Measurements from ENCODE around the gene SCP2.

SCP2 gene

DNA sequence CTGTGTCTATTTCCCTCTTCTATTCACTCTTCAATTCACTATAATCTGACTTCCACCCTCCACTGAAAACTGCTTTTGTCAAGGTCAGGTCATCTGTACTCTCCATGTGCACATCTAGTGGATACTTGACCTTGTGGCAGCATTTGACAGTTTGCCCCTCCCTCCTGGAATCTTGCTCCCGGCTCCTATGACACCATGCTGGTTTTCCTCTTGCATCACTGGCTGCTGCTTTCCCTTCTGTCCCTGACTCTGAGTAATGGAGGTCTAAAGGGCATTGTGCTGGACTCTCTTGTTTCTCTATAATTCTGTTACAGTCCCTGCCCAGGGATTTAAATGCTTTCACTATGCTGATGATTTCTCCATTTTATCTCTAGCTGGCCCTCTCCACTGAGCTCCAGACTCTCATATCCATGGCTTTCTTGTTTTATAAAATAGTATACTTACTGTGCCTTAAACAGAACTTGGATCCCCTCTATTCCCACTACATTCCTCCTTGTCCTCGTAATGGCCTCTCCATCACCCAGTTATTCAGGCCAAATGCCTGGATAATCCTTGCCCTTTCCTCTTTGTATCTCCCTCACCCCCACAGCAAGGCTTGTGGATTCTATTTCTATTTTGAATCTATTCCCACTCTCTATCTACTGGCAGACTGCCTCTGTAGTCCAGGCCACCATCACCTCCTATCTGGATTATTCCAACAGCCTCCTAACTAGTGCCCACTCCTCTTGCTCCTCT is 98.1 kb downstream of the SCP2 start:
- Histone ChIP-seq H3K27me3 (ENCODE audit: low read length) (no peaks in the 10 kb centered on the region), H3K4me3 (ENCODE audit: insufficient read depth, low read length, poor library complexity, severe bottlenecking) (no peak overlapping the region), H3K36me3 (ENCODE audit: low read length) (no peaks in the 10 kb centered on the region), H4K20me1 (ENCODE audit: low read depth, low read length) (no peaks in the 10 kb centered on the region), H2AFZ (ENCODE audit: low read depth, low read length, severe bottlenecking) (no peak overlapping the region), H3K9me2 (replicated peaks; ENCODE audit: insufficient read depth, low read length) (no peaks in the 10 kb centered on the region), H3K4me2 (ENCODE audit: low read depth, low read length, poor library complexity, severe bottlenecking) (no peak overlapping the region), H3K27ac (ENCODE audit: low read depth, low read length) (no peak overlapping the region), H3K9ac (ENCODE audit: low read length) (no peak overlapping the region), H3F3A (ENCODE audit: insufficient read depth) (no peaks in the 10 kb centered on the region), H3K9me3 (ENCODE audit: insufficient read depth, low read length) (no peaks in the 10 kb centered on the region), H3K79me2 (ENCODE audit: insufficient read depth, low read length) (peaks cover 34% of the 10 kb centered on the region)
- no peak for TF ChIP-seq EZH2phosphoT487 (conservative IDR thresholded peaks at IDR 0.05; ENCODE audit: low read length)
- TF ChIP-seq, protein P1, sequence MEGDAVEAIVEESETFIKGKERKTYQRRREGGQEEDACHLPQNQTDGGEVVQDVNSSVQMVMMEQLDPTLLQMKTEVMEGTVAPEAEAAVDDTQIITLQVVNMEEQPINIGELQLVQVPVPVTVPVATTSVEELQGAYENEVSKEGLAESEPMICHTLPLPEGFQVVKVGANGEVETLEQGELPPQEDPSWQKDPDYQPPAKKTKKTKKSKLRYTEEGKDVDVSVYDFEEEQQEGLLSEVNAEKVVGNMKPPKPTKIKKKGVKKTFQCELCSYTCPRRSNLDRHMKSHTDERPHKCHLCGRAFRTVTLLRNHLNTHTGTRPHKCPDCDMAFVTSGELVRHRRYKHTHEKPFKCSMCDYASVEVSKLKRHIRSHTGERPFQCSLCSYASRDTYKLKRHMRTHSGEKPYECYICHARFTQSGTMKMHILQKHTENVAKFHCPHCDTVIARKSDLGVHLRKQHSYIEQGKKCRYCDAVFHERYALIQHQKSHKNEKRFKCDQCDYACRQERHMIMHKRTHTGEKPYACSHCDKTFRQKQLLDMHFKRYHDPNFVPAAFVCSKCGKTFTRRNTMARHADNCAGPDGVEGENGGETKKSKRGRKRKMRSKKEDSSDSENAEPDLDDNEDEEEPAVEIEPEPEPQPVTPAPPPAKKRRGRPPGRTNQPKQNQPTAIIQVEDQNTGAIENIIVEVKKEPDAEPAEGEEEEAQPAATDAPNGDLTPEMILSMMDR (IDR thresholded peaks at IDR 0.05; ENCODE audit: insufficient read depth, low read length, poor library complexity, severe bottlenecking) = no peak

DNA sequence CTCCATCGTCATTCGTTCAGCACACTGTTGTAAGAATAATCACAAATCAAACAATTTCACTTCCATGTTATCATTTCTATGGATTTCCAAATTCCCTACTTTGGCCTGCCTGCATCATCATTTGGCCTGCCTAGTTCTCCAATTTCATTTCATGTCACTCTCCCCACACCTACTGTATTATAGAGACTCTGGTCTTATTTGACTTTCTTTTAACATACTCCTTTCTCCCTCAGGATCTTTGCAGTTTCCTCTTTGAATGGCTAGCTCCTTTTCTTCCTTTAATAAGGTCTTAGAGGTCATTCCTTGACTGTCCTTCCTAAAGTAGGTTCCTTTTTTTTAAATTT is 98.7 kb downstream of the SCP2 start:
- H3K9me3 ChIP-seq (ENCODE audit: insufficient read depth, low read length) = no peaks in the 10 kb centered on the region
- no peak overlapping the region for H3K4me2 ChIP-seq (ENCODE audit: low read depth, low read length, poor library complexity, severe bottlenecking)
- no peaks in the 10 kb centered on the region for H3F3A ChIP-seq (ENCODE audit: insufficient read depth)
- H3K9me2 ChIP-seq (replicated peaks; ENCODE audit: insufficient read depth, low read length) = no peaks in the 10 kb centered on the region
- no peak overlapping the region for H2AFZ ChIP-seq (ENCODE audit: low read depth, low read length, severe bottlenecking)
- TF ChIP-seq, protein P1 (IDR thresholded peaks at IDR 0.05; ENCODE audit: insufficient read depth, low read length, poor library complexity, severe bottlenecking) = no peak
- TF ChIP-seq EZH2phosphoT487 (conservative IDR thresholded peaks at IDR 0.05; ENCODE audit: low read length) = no peak
- H3K79me2 ChIP-seq (ENCODE audit: insufficient read depth, low read length) = peaks cover 28% of the 10 kb centered on the region
- H3K36me3 ChIP-seq (ENCODE audit: low read length) = no peaks in the 10 kb centered on the region
- H3K4me3 ChIP-seq (ENCODE audit: insufficient read depth, low read length, poor library complexity, severe bottlenecking) = no peak overlapping the region
- no peaks in the 10 kb centered on the region for H4K20me1 ChIP-seq (ENCODE audit: low read depth, low read length)
- H3K27me3 ChIP-seq (ENCODE audit: low read length) = no peaks in the 10 kb centered on the region
- H3K27ac ChIP-seq (ENCODE audit: low read depth, low read length) = no peak overlapping the region
- H3K9ac ChIP-seq (ENCODE audit: low read length) = no peak overlapping the region

DNA sequence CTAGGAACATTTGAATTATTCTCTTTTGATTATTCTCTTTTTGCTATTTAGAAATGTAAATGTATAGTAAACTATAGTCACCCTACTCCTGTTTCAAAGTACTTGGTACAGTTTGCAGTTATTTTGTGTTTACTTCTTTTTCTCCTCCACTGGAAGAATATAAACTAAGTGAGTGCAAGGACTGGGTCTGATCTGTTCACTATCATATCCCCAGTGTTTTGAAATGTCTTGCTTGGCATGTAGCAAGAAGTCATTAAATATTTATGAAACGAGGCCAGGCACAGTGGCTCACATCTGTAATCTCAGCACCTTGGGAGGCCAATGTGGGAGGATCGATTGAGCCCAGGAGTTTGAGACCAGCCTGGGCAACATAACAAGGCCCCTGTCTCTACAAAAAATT is 99.2 kb downstream of the SCP2 start:
- TF ChIP-seq, protein P1 (IDR thresholded peaks at IDR 0.05; ENCODE audit: insufficient read depth, low read length, poor library complexity, severe bottlenecking) = no peak
- peaks cover 25% of the 10 kb centered on the region for H3K79me2 ChIP-seq (ENCODE audit: insufficient read depth, low read length)
- no peak overlapping the region for H3K4me3 ChIP-seq (ENCODE audit: insufficient read depth, low read length, poor library complexity, severe bottlenecking)

More for the DNA sequence above, 99.2 kb downstream of the SCP2 start:
- no peaks in the 10 kb centered on the region for H3F3A ChIP-seq (ENCODE audit: insufficient read depth)
- H3K27me3 ChIP-seq (ENCODE audit: low read length) = no peaks in the 10 kb centered on the region
- H3K9me3 ChIP-seq (ENCODE audit: insufficient read depth, low read length) = no peaks in the 10 kb centered on the region
- no peak overlapping the region for H3K9ac ChIP-seq (ENCODE audit: low read length)
- no peak overlapping the region for H2AFZ ChIP-seq (ENCODE audit: low read depth, low read length, severe bottlenecking)
- H3K9me2 ChIP-seq (replicated peaks; ENCODE audit: insufficient read depth, low read length) = no peaks in the 10 kb centered on the region
- no peaks in the 10 kb centered on the region for H3K36me3 ChIP-seq (ENCODE audit: low read length)
- no peak overlapping the region for H3K4me2 ChIP-seq (ENCODE audit: low read depth, low read length, poor library complexity, severe bottlenecking)
- H4K20me1 ChIP-seq (ENCODE audit: low read depth, low read length) = no peaks in the 10 kb centered on the region
- no peak overlapping the region for H3K27ac ChIP-seq (ENCODE audit: low read depth, low read length)
